GM19328 (cell line): ENCODE data around the gene LRRC51.

Experiments
- ATAC-seq: cut with Tn5 transposase; IDR thresholded peaks from one replicate; pipeline ENCODE4 v1.9.1; 2021; ENCODE audit warnings: mild to moderate bottlenecking, moderate library complexity; ENCODE audit not compliant: unreplicated experiment

LRRC51 gene

GRCh38 chr11:72080326-72081183 lies at the start of gene LRRC51, which contains the start of gene NUMA1:
Gene LRRC51 (plus strand): TSS chr11:72080850. CDS start chr11:72089084, 8,234 bp downstream.
Gene NUMA1 (minus strand): TSS chr11:72080542. CDS start chr11:72035943, 44,599 bp downstream.
- peak; percentile 91 for ATAC-seq

GRCh38 chr11:72036687-72037086 lies 44.0 kb upstream of the LRRC51 start:
- ATAC-seq, result no peak

GRCh38 chr11:72037554-72038311 lies 42.9 kb upstream of the LRRC51 start:
- no peak for ATAC-seq

- no peak for ATAC-seq
Measured at GRCh38 chr11:72038491-72038890, 42.2 kb upstream of the LRRC51 start.

GRCh38 chr11:72039031-72039855 lies 41.4 kb upstream of the LRRC51 start:
- ATAC-seq, result no peak

- ATAC-seq, result no peak
Measured at GRCh38 chr11:72039856-72040401, 40.7 kb upstream of the LRRC51 start.

GRCh38 chr11:72040491-72041363 lies 39.9 kb upstream of the LRRC51 start:
- ATAC-seq, result no peak

GRCh38 chr11:72041364-72042063 lies 39.1 kb upstream of the LRRC51 start:
- ATAC-seq, result no peak

GRCh38 chr11:72042064-72042745 lies 38.4 kb upstream of the LRRC51 start:
- no peak for ATAC-seq

- no peak for ATAC-seq
Measured at GRCh38 chr11:72045849-72046248, 34.8 kb upstream of the LRRC51 start.

GRCh38 chr11:72048766-72049460 lies 31.7 kb upstream of the LRRC51 start:
- no peak for ATAC-seq

GRCh38 chr11:72058416-72059034 lies 22.1 kb upstream of the LRRC51 start:
- no peak for ATAC-seq

GRCh38 chr11:72061739-72062396 lies 18.8 kb upstream of the LRRC51 start:
- no peak for ATAC-seq

GRCh38 chr11:72066855-72067254 lies 13.8 kb upstream of the LRRC51 start:
- ATAC-seq, result no peak

- ATAC-seq, result no peak
Measured at GRCh38 chr11:72067266-72067665, 13.4 kb upstream of the LRRC51 start.

- no peak for ATAC-seq
Measured at GRCh38 chr11:72067676-72068075, 13.0 kb upstream of the LRRC51 start.

- ATAC-seq, result no peak
Measured at GRCh38 chr11:72069200-72069599, 11.4 kb upstream of the LRRC51 start.
